GM21723 (cell line): ENCODE results near the gene FAM133A.

Experiments used
- ATAC-seq: cut with Tn5 transposase; IDR thresholded peaks from one replicate; pipeline ENCODE4 v1.9.1; 2021; ENCODE audit warnings: mild to moderate bottlenecking, moderate library complexity; ENCODE audit not compliant: unreplicated experiment

FAM133A gene

DNA sequence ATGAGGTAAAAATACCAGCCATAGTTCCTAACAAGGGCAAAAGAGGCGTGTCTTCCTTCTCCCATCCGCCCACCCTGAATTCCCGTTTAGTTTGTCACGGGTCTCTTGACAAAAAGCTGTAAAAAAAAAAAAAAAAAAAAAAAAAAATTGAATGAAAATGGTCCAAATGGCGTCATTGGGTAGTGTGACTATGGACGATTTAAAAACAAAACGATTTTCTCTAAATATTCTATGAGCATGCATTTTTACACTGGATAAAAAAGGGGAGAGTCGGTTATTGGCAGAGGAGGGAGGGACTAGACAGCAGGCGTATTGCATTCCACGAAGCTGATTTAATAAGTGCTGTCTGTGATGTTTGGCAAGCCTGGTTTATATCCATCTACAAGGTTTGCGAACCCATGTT is at the start of gene FAM133A:
Gene FAM133A, plus strand, starts transcription at position 338 of the 403 bp plus-strand sequence. CDS start 35,214 bp downstream, outside the sequence.
- ATAC-seq = no peak

DNA sequence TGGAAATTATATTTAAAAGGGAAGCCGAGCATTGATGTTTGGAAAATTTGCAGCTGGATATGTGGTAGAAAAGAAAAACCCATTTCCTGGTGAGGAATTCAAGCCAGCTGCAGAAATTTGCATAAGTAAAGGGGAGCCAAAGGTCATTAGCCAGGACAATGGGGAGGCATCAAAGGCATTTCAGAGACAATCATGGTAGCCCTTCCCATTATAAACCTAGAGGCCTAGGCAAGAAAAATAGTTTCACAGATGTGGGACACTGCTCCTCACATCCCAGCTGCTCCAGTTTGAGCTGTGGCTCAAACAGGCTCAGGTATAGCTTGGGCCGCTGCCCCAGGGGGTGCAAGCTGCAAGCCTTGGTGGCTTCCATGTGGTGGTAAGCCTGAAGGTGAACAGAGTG is 36.4 kb upstream of the FAM133A start:
- ATAC-seq = no peak

DNA sequence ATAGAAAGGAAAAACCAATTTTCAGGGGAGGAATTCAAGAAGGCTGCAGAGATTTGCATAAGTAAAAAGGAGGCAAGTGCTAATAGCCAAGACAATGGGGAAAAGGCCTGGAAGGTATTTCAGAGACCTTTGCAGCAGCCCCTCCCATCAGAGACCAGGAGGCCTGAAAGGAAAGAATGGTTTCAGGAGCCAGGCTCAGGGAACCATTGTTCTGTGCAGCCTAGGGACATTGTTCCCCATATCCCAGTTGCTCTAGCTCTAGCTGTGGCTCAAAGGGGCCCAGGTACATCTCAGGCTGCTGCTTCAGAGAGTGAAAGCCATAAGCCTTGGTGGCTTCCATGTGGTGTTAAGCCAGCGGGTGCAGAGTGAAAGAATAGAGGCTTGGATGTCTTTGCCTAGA is 24.6 kb upstream of the FAM133A start:
- ATAC-seq = no peak

DNA sequence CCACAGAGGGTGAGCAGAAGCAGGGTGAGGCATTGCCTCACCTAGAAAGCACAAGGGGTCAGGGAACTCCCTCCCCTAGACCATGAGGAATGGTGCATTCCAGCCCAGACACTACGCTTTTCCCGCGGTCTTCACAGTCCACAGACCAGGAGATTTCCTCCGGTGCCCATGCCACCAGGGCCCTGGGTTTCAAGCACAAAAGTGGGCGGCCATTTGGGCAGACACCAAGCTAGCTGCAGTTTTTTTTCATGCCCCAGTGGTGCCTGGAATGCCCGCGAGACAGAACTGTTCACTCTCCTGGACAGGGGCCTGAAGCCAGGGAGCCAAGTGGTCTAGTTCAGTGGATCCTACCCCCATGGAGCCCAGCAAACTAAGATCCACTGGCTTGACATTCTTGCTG is 13.4 kb upstream of the FAM133A start:
- no peak for ATAC-seq

DNA sequence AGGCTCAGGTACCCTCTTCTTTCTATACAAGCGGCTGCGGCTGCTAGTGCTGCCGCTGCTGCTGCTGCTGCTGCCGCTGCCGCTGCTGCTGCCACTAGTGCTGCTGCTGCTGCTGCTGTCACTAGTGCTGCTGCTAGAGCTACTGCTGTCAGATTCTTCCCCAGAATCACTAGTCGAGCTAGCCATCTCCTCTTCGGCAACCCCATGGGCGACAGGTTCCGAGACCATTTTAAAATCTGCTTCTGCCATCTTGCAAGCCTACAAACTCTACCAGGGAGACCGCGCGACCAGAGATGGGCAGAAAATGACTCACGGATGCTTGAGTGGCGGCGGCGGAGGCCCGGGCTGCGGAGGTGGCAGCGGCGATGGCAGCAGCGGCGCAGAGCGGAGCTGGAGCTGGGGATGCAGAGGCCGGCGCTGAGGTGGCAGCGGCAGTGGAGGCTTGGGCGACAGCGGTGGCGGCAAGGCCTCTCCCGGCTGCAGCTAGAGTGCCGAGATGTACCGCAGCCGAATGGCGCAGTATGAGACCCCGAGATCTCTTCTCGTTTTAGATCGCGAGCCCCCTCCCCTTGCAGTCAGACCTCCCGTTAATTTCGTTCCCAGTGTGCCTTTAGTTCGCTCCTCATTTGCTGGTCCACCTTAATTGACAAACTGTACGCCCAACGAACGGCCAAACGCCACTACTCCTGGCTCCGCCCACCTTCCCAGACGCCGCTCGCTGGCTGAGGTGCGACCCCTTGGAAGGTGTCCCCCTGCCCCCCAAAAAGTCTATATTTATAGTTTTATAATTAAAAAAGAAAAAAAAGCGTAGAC is 744 bp upstream of the FAM133A start, which contains the start of gene NAP1L3:
Gene NAP1L3, minus strand, starts transcription at position 523 of the 813 bp plus-strand sequence. Its CDS starts 274 bp downstream, at position 249.
- no peak for ATAC-seq

DNA sequence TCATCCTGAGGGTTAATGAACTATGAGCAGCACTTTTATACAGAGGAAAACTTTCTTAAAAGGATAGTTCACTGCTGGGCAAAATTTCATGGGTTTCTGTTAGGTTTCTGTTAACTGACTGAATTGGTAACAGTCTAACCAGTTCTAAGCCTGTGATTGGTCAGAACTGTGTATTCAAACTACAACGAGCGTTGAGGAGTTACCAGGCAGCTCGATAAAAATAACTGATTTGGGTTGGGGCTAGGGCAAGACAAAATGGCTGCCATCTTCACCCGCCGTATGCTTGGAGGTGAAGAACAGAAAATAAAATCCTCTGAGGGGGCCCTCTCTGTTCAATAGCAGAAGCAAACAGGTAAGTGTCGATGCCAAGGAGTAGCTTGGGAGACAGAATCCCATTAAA is 22.0 kb downstream of the FAM133A start:
- no peak for ATAC-seq

DNA sequence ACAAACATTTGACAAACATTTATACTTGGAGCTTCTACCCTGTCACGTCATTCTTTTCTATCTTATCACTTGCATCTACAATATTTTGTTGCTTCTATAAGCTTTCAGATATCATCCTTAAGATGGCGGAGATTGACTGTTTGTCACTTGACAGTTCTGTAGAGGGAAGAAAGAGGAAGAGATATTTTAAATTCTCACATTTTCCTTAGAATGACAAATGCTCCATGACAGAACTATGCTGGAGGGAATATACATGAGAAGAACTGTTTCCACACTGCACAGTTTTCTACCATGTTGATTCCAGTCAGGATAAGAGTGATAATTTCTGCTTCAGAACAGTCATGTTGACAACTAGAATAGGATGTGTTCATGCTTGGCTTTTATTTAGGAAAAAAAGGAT is 29.7 kb downstream of the FAM133A start:
- no peak for ATAC-seq

DNA sequence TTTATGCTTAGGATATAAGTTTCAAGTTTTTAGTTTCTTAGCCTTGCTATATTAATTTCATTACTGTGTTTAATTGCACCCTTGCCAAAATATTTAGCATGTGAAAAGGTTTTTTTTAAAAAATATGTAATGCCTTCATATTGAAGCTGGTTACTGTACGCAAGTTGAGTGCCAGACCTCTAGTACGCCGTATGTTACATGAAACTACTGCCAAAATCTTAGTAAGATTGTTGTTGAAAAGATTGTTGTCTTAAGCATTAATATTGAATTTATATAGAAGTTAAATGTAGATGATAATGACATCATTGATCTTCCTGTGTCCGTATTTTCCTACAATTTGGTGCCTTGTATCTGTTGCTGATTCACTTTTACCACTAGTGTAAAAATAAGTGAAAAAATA is 37.1 kb downstream of the FAM133A start:
- no peak for ATAC-seq

DNA sequence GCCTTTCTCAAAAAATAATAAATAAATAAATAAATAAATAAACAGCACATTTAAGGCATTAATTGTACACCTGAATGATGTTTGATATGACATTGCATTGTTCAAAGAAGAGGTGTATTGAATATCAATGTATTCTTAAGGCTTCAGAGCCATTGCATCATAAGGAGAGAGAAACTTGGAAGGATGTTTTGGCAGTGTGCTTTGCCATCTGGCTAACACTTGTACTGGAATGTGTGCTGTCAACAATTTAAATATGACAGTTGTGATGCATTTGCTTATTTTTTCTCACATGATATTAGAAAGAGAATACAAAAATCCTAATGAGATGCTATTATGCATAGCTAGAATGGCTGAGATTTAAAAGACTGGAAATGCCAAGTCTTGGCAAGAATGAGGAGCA is 67.8 kb downstream of the FAM133A start:
- ATAC-seq = no peak

DNA sequence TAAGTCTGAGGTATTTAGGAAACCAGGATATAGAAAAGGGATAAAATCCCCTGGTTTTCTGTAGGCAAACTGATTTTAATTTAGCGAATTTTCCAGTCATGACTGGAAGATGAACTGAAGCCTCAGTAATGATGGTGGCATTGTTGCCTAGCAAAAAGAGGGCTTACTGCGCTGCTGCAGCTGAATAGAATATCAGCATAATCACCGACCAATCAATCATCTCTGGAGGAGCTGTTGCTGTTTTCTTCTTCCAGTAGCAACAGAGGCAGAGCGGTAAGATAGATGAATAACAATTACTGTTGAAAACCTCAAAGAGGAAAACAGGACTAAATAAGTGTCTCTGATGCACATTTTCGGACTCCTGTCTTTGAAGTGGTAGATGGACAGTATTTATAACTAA is 86.2 kb downstream of the FAM133A start:
- ATAC-seq = no peak
